A673 (cell line): ENCODE data around the gene IFT52.

Experiments used
- CTCF ChIP-seq: fragments of 300-800, 200-600 bp; sonication (generic); conservative IDR thresholded peaks from 2 replicates; pipeline ENCODE4 v1.5.1; 2017; ENCODE audit warnings: low read depth, mild to moderate bottlenecking, antibody characterized with exemption, low read length, moderate library complexity, mixed read lengths
- EZH2 ChIP-seq: fragments of 200-600 bp; sonication (generic); IDR thresholded peaks from 2 replicates; pipeline ENCODE4 v1.6.1; 2017; ENCODE audit warnings: borderline replicate concordance, low read depth, mild to moderate bottlenecking, mixed read lengths, antibody characterized with exemption, low read length; ENCODE audit not compliant: poor library complexity, severe bottlenecking

- no peak for TF ChIP-seq EZH2
- no peak for TF ChIP-seq CTCF
Observed at GRCh38 chr20:43662943-43663655, 72.4 kb downstream of the IFT52 start.
